Thyroid gland (tissue), 4 donors: ENCODE results near the gene SLC37A2. TPM values are rescaled to one million over a fixed set of nuclear protein-coding genes. Genes with fewer than 3 reads are reported as not detected.

ENCODE experiments used
- DNase-seq, 2 donors: peaks; one replicate each; pipeline ENCODE4 v3.0.0-alpha.2; 2019
- H3K27ac ChIP-seq, 3 donors: fragments of 200-600 bp; sonication (generic); 1 replicate in 2 of 3; 2 replicates in 1 of 3; pipeline ENCODE4 v1.5.1; 2016 to 2019; ENCODE audit warnings: mild to moderate bottlenecking in 1 of 3, moderate library complexity in 1 of 3
- H3K27me3 ChIP-seq: fragments of 200-600 bp; sonication (generic); one replicate; pipeline ENCODE4 v1.5.1; 2019
- H3K36me3 ChIP-seq, 2 donors: fragments of 200-600 bp; sonication (generic); one replicate each; pipeline ENCODE4 v1.5.1; 2016 to 2019
- H3K4me1 ChIP-seq, 2 donors: fragments of 200-600 bp; sonication (generic); one replicate each; pipeline ENCODE4 v1.5.1; 2017 to 2019
- H3K4me3 ChIP-seq, 3 donors: fragments of 200-600 bp; sonication (generic); replicated peaks in 1 of 3; 1 replicate in 2 of 3; 2 replicates in 1 of 3; pipeline ENCODE4 v1.5.1; 2016; ENCODE audit warnings: mild to moderate bottlenecking in 1 of 3
- H3K9me3 ChIP-seq: fragments of 200-600 bp; sonication (generic); one replicate; pipeline ENCODE4 v1.5.1; 2017
- POLR2A ChIP-seq, 2 donors: fragments of 450-650 bp; IDR thresholded peaks; one replicate each; pipeline ENCODE4 v1.6.1; 2017; ENCODE audit warnings: antibody characterized with exemption in 2 of 2, mild to moderate bottlenecking in 2 of 2, moderate library complexity in 1 of 2
- WGBS, 2 donors: methylation state at CpG; one replicate each; pipeline ENCODE4 v1.1.5; 2017; 5-methylcytosine and 5-hydroxymethylcytosine counted together
- intact Hi-C: fragments of 100-400 bp; cut with DNase I; formaldehyde crosslinking; loops from one replicate; pipeline ENCODE4 v1.15.1; 2023
- total RNA-seq, 4 donors: library from RNA; depleted of rRNA; stranded (reverse); fragments of >200 nt; gene quantifications; one replicate each; pipeline ENCODE4 v1.2.3, GENCODE V29; 2016
- TF ChIP-seq, protein P1 (sequence below), 6 experiments: fragments of 200-600 bp in 3 of 6; fragments of 450-650 bp in 3 of 6; sonication (generic) in 3 of 6; IDR thresholded peaks; one replicate each; pipeline ENCODE4 v1.5.1; 2016 to 2019; ENCODE audit warnings: antibody characterized with exemption in 6 of 6, mild to moderate bottlenecking in 2 of 6, inconsistent platforms in 1 of 6, moderate library complexity in 1 of 6

SLC37A2 gene
- total RNA-seq, 4 donors from 2014 or later = 2.1 to 3.6 (median 3.4) TPM

DNA sequence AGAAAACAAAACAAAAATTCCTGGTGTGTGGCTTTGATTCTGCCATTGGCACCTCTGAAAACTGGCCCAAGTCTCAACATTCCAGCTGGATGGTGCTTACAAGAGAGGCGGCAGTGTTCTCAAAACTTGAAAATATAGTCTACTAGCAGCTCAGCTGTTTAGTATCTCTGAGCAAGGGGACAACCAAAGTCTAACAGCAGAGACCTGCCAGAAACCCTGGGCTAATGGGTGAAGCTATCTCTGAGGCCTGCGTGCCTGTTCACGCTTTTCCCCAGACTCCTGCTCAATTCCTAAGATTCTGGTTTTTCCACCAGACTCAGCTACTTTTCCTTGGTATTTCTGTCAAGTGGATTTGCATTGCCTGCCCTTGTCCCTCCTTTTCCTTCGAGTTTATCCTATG lies 30.4 kb downstream of the SLC37A2 start:
- H3K27me3 ChIP-seq = no peaks in the 10 kb centered on the region
- peaks cover 0 to 7% of the 10 kb centered on the region in 2 donors for H3K4me1 ChIP-seq
- peaks cover 0 to 3% of the 10 kb centered on the region in 2 donors for H3K36me3 ChIP-seq
- no peak for TF ChIP-seq POLR2A (IDR thresholded peaks at IDR 0.05)
- H3K4me3 ChIP-seq = no peak overlapping the region
- WGBS, 2 donors = 81 to 86% methylated on average over 4 of the region's 4 CpGs
- no peak overlapping the region for H3K27ac ChIP-seq
- DNase-seq = no peak
- no peaks in the 10 kb centered on the region for H3K9me3 ChIP-seq
- intact Hi-C loops = loop anchor here (5.0 kb wide), 1 partner anchor 49 kb away; no protein-coding TSS in a partner anchor

DNA sequence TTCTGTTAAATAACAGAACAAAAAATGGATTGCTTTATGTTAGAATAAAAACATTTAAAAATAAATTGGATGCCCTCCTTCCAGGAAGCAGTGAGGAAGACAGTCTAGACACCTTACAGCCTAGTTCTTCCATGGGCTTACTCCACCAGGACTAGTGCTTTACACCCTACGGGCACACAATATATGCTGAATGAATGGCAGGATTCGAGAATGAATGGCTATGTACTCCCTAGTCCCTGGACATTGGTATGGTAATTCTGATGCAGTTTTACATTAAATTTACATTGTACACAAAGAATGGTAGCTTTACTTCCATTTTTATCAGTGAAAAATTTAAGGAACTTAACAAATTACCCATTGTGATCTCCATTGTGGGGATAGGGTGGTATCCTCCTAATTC lies 31.6 kb downstream of the SLC37A2 start:
- Histone ChIP-seq H3K9me3 (no peaks in the 10 kb centered on the region), H3K4me3 (no peak overlapping the region), H3K27ac (no peak overlapping the region), H3K27me3 (no peaks in the 10 kb centered on the region), H3K36me3 (peaks cover 0 to 3% of the 10 kb centered on the region in 2 donors), H3K4me1 (peaks cover 0 to 7% of the 10 kb centered on the region in 2 donors)
- 90 to 93% methylated on average over 2 of the region's 2 CpGs for WGBS, 2 donors
- DNase-seq = no peak
- intact Hi-C loops = loop anchor here (5.0 kb wide), 1 partner anchor 48 kb away; no protein-coding TSS in a partner anchor
- no peak for TF ChIP-seq POLR2A (IDR thresholded peaks at IDR 0.05)
- TF ChIP-seq, protein P1, sequence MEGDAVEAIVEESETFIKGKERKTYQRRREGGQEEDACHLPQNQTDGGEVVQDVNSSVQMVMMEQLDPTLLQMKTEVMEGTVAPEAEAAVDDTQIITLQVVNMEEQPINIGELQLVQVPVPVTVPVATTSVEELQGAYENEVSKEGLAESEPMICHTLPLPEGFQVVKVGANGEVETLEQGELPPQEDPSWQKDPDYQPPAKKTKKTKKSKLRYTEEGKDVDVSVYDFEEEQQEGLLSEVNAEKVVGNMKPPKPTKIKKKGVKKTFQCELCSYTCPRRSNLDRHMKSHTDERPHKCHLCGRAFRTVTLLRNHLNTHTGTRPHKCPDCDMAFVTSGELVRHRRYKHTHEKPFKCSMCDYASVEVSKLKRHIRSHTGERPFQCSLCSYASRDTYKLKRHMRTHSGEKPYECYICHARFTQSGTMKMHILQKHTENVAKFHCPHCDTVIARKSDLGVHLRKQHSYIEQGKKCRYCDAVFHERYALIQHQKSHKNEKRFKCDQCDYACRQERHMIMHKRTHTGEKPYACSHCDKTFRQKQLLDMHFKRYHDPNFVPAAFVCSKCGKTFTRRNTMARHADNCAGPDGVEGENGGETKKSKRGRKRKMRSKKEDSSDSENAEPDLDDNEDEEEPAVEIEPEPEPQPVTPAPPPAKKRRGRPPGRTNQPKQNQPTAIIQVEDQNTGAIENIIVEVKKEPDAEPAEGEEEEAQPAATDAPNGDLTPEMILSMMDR (IDR thresholded peaks at IDR 0.05) = no peak

DNA sequence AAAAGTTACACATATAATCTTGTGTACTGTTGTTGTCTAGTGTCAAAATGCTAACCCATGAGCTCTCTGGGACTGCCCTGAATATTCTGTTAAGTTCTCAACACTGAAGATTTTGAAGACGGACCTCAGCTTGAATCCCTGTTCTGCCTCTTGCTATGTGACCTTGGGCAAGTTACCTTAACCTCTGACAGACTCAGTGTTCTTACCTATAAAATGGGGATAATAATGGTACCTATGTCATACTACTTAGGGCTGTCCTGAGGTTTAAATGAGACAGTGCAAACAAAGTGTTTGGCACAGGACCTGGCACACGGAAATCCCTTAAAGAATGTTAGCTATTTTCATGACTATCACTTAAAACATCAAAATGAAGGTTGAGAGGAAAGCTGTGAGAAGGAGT lies 37.0 kb downstream of the SLC37A2 start:
- H3K27ac ChIP-seq = no peak overlapping the region

DNA sequence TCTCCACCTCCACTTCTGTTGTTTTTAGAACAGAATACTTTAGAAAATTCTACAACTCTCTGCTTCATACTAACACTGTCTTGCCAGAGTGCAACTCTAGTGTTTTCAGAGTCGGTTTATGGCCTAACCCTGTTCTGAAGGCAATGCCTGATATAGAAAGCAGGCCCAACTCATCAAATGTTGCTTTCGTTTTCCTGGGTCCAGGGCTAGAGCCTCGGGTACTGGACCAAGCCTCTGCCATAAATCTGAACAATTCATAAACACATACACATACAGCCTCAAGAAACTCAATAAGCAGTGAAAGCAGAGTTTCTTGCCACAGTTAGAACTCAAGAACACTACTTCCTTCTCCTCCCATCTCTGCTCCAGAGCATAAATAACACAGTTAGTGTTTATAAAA lies 38.5 kb downstream of the SLC37A2 start:
- H3K36me3 ChIP-seq = peaks cover 0 to 4% of the 10 kb centered on the region in 2 donors
- H3K4me1 ChIP-seq = no peaks in the 10 kb centered on the region
- no peak overlapping the region for H3K27ac ChIP-seq
- intact Hi-C loops = no loop called here
- no peaks in the 10 kb centered on the region for H3K9me3 ChIP-seq
- TF ChIP-seq POLR2A (IDR thresholded peaks at IDR 0.05) = no peak
- TF ChIP-seq, protein P1 (IDR thresholded peaks at IDR 0.05) = no peak
- DNase-seq = no peak
- WGBS, 2 donors = 90 to 91% methylated on average over 3 of the region's 3 CpGs
- H3K4me3 ChIP-seq = no peak overlapping the region
- no peaks in the 10 kb centered on the region for H3K27me3 ChIP-seq

More for the DNA sequence above, 37.0 kb downstream of the SLC37A2 start:
- WGBS, 2 donors = 94 to 98% methylated on average over 2 of the region's 2 CpGs
- Histone ChIP-seq H3K36me3 (peaks cover 3 to 4% of the 10 kb centered on the region in 2 donors), H3K9me3 (no peaks in the 10 kb centered on the region), H3K4me3 (no peak overlapping the region), H3K27me3 (no peaks in the 10 kb centered on the region), H3K4me1 (no peaks in the 10 kb centered on the region)
- no peak for TF ChIP-seq POLR2A (IDR thresholded peaks at IDR 0.05)
- TF ChIP-seq, protein P1 (IDR thresholded peaks at IDR 0.05) = no peak
- intact Hi-C loops = no loop called here
- DNase-seq = no peak

DNA sequence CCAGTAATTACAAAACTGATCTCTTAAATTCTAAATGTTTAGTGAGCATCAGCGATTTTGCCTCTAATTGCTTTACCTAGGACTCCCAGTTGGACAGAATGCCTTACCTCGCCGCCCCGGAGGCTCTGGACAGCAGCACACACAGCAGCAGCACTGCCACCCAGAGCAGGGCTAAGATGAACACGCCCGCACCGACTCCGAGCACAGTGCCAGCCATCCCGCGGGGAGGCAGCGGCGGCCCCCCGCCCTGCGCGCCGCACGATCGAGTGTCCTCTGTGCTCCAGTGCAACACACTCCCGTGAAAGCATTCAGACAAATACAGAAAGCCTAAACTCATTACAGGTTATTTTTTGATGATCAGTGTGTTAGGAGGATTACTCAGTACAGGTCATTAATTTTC lies 38.9 kb downstream of the SLC37A2 start:
- Histone ChIP-seq H3K4me3 (no peak overlapping the region), H3K4me1 (no peaks in the 10 kb centered on the region), H3K27ac (no peak overlapping the region), H3K36me3 (peaks cover 0 to 4% of the 10 kb centered on the region in 2 donors), H3K27me3 (no peaks in the 10 kb centered on the region), H3K9me3 (no peaks in the 10 kb centered on the region)
- no peak for DNase-seq
- intact Hi-C loops = no loop called here
- TF ChIP-seq POLR2A (IDR thresholded peaks at IDR 0.05) = no peak
- TF ChIP-seq, protein P1 (IDR thresholded peaks at IDR 0.05) = no peak
- 95 to 98% methylated on average over 7 to 19 of the region's 19 CpGs for WGBS, 2 donors
